Measurements from ENCODE around the gene VSIG10L2.

The VSIG10L2 gene

GRCh38 chr11:125967515-125967914 lies 21.7 kb downstream of the VSIG10L2 start:
- no peak overlapping the region for H3K4me3 ChIP-seq (ENCODE audit: low read depth, low read length)
- DNase-seq (ENCODE audit: low read depth) = no peak
- no peak for TF ChIP-seq CTCF (IDR thresholded peaks at IDR 0.05; ENCODE audit: insufficient read depth, low read depth, low read length, missing control alignments)

GRCh38 chr11:125968354-125968753 lies 22.5 kb downstream of the VSIG10L2 start:
- H3K4me3 ChIP-seq (ENCODE audit: low read depth, low read length) = no peak overlapping the region
- no peak for TF ChIP-seq CTCF (IDR thresholded peaks at IDR 0.05; ENCODE audit: insufficient read depth, low read depth, low read length, missing control alignments)
- DNase-seq (ENCODE audit: low read depth) = no peak

- DNase-seq (ENCODE audit: low read depth) = no peak
- no peak for TF ChIP-seq CTCF (IDR thresholded peaks at IDR 0.05; ENCODE audit: insufficient read depth, low read depth, low read length, missing control alignments)
- no peak overlapping the region for H3K4me3 ChIP-seq (ENCODE audit: low read depth, low read length)
These were observed 25.8 kb downstream of the VSIG10L2 start for GRCh38 chr11:125971618-125972017.

DNA sequence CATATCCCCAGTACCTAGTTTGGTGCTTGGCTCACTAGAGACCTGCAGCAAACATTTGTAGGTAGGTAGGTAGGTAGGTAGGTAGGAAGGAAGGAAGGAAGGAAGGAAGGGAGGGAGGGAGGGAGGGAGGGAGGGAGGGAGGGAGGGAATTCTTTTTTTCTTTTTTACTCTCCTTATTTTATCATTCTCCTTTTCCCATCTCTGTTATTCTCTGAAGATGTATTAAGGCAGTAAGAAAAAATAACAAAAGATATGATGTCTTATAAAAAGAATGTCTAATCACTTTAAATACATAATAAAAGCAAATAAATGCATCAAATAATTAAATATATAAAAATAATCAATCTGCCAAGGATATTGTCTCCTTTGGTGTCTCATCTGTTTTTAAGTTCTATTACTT lies 28.4 kb downstream of the VSIG10L2 start:
- no peak for TF ChIP-seq CTCF (IDR thresholded peaks at IDR 0.05; ENCODE audit: insufficient read depth, low read depth, low read length, missing control alignments)
- H3K4me3 ChIP-seq (ENCODE audit: low read depth, low read length) = no peak overlapping the region
- no peak for DNase-seq (ENCODE audit: low read depth)

DNA sequence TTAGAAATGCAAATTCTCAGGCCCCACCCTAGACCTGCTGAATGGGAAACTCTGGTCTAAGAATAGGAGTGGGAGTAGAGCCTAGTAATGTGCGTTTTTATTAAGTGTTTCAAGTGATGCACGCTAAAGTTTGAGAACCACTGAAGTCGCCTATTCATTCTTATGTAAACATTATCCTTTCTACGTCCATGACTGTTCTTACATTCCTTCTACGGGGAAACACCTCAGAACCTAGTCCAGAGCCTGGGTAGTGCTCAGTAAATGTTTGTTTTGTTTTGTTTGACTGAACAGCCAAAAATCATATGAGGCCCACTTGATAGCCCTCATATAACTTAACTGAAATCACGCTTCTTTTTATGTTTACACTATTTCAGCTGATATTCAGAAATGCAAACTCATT lies 29.8 kb downstream of the VSIG10L2 start:
- DNase-seq (ENCODE audit: low read depth) = no peak
- H3K4me3 ChIP-seq (ENCODE audit: low read depth, low read length) = no peak overlapping the region
- TF ChIP-seq CTCF (IDR thresholded peaks at IDR 0.05; ENCODE audit: insufficient read depth, low read depth, low read length, missing control alignments) = no peak

DNA sequence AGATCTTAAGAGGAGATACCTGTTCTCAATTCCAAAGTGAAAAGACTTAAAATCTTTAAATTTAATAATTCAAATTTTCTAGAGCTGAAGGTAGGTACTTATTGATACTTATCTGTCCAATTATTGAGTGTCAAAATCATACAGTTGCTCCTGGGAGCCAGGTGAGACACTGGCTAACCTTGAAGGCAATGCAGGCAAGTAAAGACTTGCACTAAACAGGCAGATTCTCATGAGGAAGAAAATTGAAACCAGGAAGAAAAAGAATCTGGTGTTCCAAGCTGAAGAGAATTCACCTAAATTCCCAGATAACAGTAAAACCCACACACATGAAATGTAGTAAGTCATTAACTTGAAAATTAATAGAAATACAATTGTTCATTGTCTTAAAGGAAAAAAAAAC lies 30.3 kb downstream of the VSIG10L2 start:
- no peak for DNase-seq (ENCODE audit: low read depth)
- no peak overlapping the region for H3K4me3 ChIP-seq (ENCODE audit: low read depth, low read length)
- no peak for TF ChIP-seq CTCF (IDR thresholded peaks at IDR 0.05; ENCODE audit: insufficient read depth, low read depth, low read length, missing control alignments)

GRCh38 chr11:125977333-125977732 lies 31.5 kb downstream of the VSIG10L2 start:
- TF ChIP-seq CTCF (IDR thresholded peaks at IDR 0.05; ENCODE audit: insufficient read depth, low read depth, low read length, missing control alignments) = no peak
- DNase-seq (ENCODE audit: low read depth) = no peak
- H3K4me3 ChIP-seq (ENCODE audit: low read depth, low read length) = no peak overlapping the region

Measured in GM12865 (cell line).